ENCODE data around the gene SFRP2. TPM values are rescaled to one million over a fixed set of nuclear protein-coding genes. Genes with fewer than 3 reads are reported as not detected.

The SFRP2 gene
- total RNA-seq, 1 donor from 2014 or later: 4.7 TPM

Other genes starting within 250 kb of the SFRP2 start
- gene TLR2, start 104.8 kb downstream of the SFRP2 start, total RNA-seq: 7.0 TPM
- gene RNF175, start 29.1 kb downstream of the SFRP2 start, total RNA-seq: not detected